Stomach (tissue), 4 donors: ENCODE measurements around the gene FGF12.

ENCODE experiments used
- CTCF ChIP-seq, 7 experiments: fragments of 450-650 bp in 4 of 7; fragments of 200-600 bp in 3 of 7; sonication (generic) in 3 of 7; IDR thresholded peaks; one replicate each; pipeline ENCODE4 v1.5.1; 2016 to 2019; ENCODE audit warnings: antibody characterized with exemption in 7 of 7, control low read depth in 2 of 7, mild to moderate bottlenecking in 1 of 7
- EP300 ChIP-seq: sonication (generic); formaldehyde crosslinking; IDR thresholded peaks from one replicate; pipeline ENCODE4 v1.6.1; 2017; ENCODE audit warnings: antibody characterized with exemption

GRCh38 chr3:192545333-192545732, 182.0 kb downstream of the FGF12 start:
- TF ChIP-seq CTCF (IDR thresholded peaks at IDR 0.05) = no peak
- TF ChIP-seq EP300 = no peak
